Peyer's patch (tissue), 4 donors: ENCODE results near the gene ATP11C.

ENCODE experiments used
- CTCF ChIP-seq, 6 experiments: fragments of 450-650 bp in 4 of 6; fragments of 200-600 bp in 2 of 6; sonication (generic) in 1 of 6; IDR thresholded peaks; one replicate each; pipeline ENCODE4 v1.5.1; 2017 to 2019; ENCODE audit warnings: antibody characterized with exemption in 6 of 6, mild to moderate bottlenecking in 3 of 6, moderate library complexity in 1 of 6
- POLR2A ChIP-seq, 2 donors: fragments of 450-650 bp; IDR thresholded peaks; one replicate each; pipeline ENCODE4 v1.5.1; 2017; ENCODE audit warnings: antibody characterized with exemption in 2 of 2, mild to moderate bottlenecking in 2 of 2, moderate library complexity in 2 of 2

- TF ChIP-seq POLR2A (IDR thresholded peaks at IDR 0.05) (no peak), CTCF (IDR thresholded peaks at IDR 0.05) (no peak)
Measured at GRCh38 chrX:139708067-139708466, 224.8 kb downstream of the ATP11C start, which contains the start of gene MCF2.
